ENCODE results near the gene FTSJ1.

- no peak for TF ChIP-seq CTCF (IDR thresholded peaks at IDR 0.05)
- TF ChIP-seq EP300 (IDR thresholded peaks at IDR 0.05) = no peak
Observed at GRCh38 chrX:48460031-48460430, 16.0 kb upstream of the FTSJ1 start.

Measured in ovary (tissue), 3 donors.